Heart left ventricle (tissue), 13 donors: ENCODE results near the gene QKI.

Experiments
- CTCF ChIP-seq, 12 donors: fragments of 200-600 bp; sonication (generic) in 4 of 12; IDR thresholded peaks; one replicate each; pipeline versions ENCODE4 v1.5.0 to v1.8.0; 2018 to 2022; ENCODE audit warnings: antibody characterized with exemption in 12 of 12, mild to moderate bottlenecking in 5 of 12
- POLR2A ChIP-seq, 2 donors: fragments of 450-650 bp; IDR thresholded peaks; one replicate each; pipeline ENCODE4 v1.6.1; 2017; ENCODE audit warnings: antibody characterized with exemption in 2 of 2, mild to moderate bottlenecking in 2 of 2, moderate library complexity in 2 of 2
- donor health status: ischemic (EF 13 %, LVEDD 7.1; RV severe dilation, severe dysfunction).
- donor health status: DM: no; HTN: yes; CAD: no.
- donor health status: DM: no; HTN: no; CAD: no.
- donor health status: ischemic (EF 25% LVEDD 6.9; RV normal size, moderate dysfunction).
- donor health status: ischemic (EF 25% LVEDD 5.7; RV mildly dilated, moderate dysfunction).
- donor health status: ischemic (EF 35%, LVEDD 5.7; RV mildly dilated, moderate dysfunction).
- donor health status: nonischemic (EF 11% LVEDD 7.7; RV severe dilation, severe dysfunction).
- donor health status: DM: yes; HTN: yes; CAD: no.
- donor health status: PGD.
- donor health status: ischemic (EF 29% LVEDD 5.4; RV normal size, mild dysfunction).
- donor health status: nonischemic (EF 23%, LVEDD 6.1; RV moderate dilation, normal function).

GRCh38 chr6:163386329-163386908 lies 28.1 kb upstream of the QKI start:
- TF ChIP-seq CTCF (IDR thresholded peaks at IDR 0.05) (no peak), POLR2A (IDR thresholded peaks at IDR 0.05) (no peak)
